Measurements from ENCODE around the gene SLC9A5. TPM values are rescaled to one million over a fixed set of nuclear protein-coding genes. Genes with fewer than 3 reads are reported as not detected.

The SLC9A5 gene
- total and polyA plus RNA-seq, 3 donors from 2014 or later = 4.8 to 15.7 (median 6.8) TPM

- no peak for DNase-seq
- intact Hi-C loops (cut with DNase I; ENCODE audit: low total_unique reads) = no loop called here
- H3K4me1 ChIP-seq = peaks cover 11% of the 10 kb centered on the region
- TF ChIP-seq POLR2A (IDR thresholded peaks at IDR 0.05) = no peak
- no peak for TF ChIP-seq CTCF (IDR thresholded peaks at IDR 0.05)
- H3K36me3 ChIP-seq (ENCODE audit: low read depth, missing control alignments) = no peaks in the 10 kb centered on the region
- no peaks in the 10 kb centered on the region for H3K27me3 ChIP-seq
- 2 to 5% methylated on average over 12 of the region's 12 CpGs for WGBS, 2 donors
- peak overlapping the region; percentile 93 to 97 for H3K4me3 ChIP-seq
- no peaks in the 10 kb centered on the region for H3K9me3 ChIP-seq
- H3K27ac ChIP-seq = peak overlapping the region; percentile 53 to 81
These were observed 22.4 kb upstream of the SLC9A5 start for GRCh38 chr16:67226295-67226803.

GRCh38 chr16:67226804-67227566 lies 21.8 kb upstream of the SLC9A5 start, which contains the start of gene TMEM208:
Gene TMEM208, plus strand, starts transcription at chr16:67227130. Its CDS starts 89 bp downstream, at chr16:67227219.
- intact Hi-C loops (cut with DNase I; ENCODE audit: low total_unique reads) = no loop called here
- Histone ChIP-seq H3K4me1 (peaks cover 11% of the 10 kb centered on the region), H3K4me3 (peak within 1 kb of the TSS; percentile 93 to 97), H3K9me3 (no peaks in the 10 kb centered on the region), H3K36me3 (ENCODE audit: low read depth, missing control alignments) (no peaks in the 10 kb centered on the region), H3K27me3 (no peaks in the 10 kb centered on the region), H3K27ac (peak within 1 kb of the TSS; percentile 53 to 81)
- TF ChIP-seq POLR2A (IDR thresholded peaks at IDR 0.05) (peak; percentile 4), CTCF (IDR thresholded peaks at IDR 0.05) (peak in 2 of 3 experiments; percentile 13 to 28)
- 0% methylated on average over 40 to 46 of the region's 46 CpGs for WGBS, 2 donors
- peak; percentile 99 for DNase-seq

- 7 to 15% methylated on average over 12 of the region's 12 CpGs for WGBS, 2 donors
- TF ChIP-seq CTCF (IDR thresholded peaks at IDR 0.05) = no peak
- TF ChIP-seq POLR2A (IDR thresholded peaks at IDR 0.05) = no peak
- Histone ChIP-seq H3K4me3 (peak overlapping the region; percentile 93 to 97), H3K36me3 (ENCODE audit: low read depth, missing control alignments) (no peaks in the 10 kb centered on the region), H3K27ac (peak overlapping the region in 1 of 2 donors; percentile 53), H3K9me3 (no peaks in the 10 kb centered on the region), H3K4me1 (peaks cover 11% of the 10 kb centered on the region), H3K27me3 (no peaks in the 10 kb centered on the region)
- intact Hi-C loops (cut with DNase I; ENCODE audit: low total_unique reads) = no loop called here
- no peak for DNase-seq
These were observed 21.2 kb upstream of the SLC9A5 start for GRCh38 chr16:67227567-67227921.

GRCh38 chr16:67228034-67228785 lies 20.6 kb upstream of the SLC9A5 start:
- no peak for DNase-seq
- H3K27ac ChIP-seq = no peak overlapping the region
- no peaks in the 10 kb centered on the region for H3K36me3 ChIP-seq (ENCODE audit: low read depth, missing control alignments)
- H3K9me3 ChIP-seq = no peaks in the 10 kb centered on the region
- H3K4me1 ChIP-seq = peaks cover 11% of the 10 kb centered on the region
- H3K4me3 ChIP-seq = no peak overlapping the region
- intact Hi-C loops (cut with DNase I; ENCODE audit: low total_unique reads) = no loop called here
- WGBS, 2 donors = 71 to 83% methylated on average over 9 of the region's 9 CpGs
- TF ChIP-seq POLR2A (IDR thresholded peaks at IDR 0.05) (no peak), CTCF (IDR thresholded peaks at IDR 0.05) (no peak)
- H3K27me3 ChIP-seq = no peaks in the 10 kb centered on the region

Measured in testis (tissue), 3 donors.